Subcutaneous adipose tissue (tissue), 4 donors: ENCODE data around the gene MAP2K4. TPM values are rescaled to one million over a fixed set of nuclear protein-coding genes. Genes with fewer than 3 reads are reported as not detected.

Experiments
- total RNA-seq, 4 donors: library from RNA; depleted of rRNA; stranded (reverse); fragments of >200 nt; gene quantifications; one replicate each; pipeline ENCODE4 v1.1.0, GENCODE V29; 2016
- TF ChIP-seq, protein P1 (sequence below): fragments of 450-650 bp; IDR thresholded peaks from one replicate; pipeline ENCODE4 v1.5.1; 2016; ENCODE audit warnings: low read depth, mild to moderate bottlenecking, control low read depth, antibody characterized with exemption, moderate library complexity

The MAP2K4 gene
- total RNA-seq, 4 donors from 2014 or later = 21.3 to 27.3 (median 23.7) TPM

DNA sequence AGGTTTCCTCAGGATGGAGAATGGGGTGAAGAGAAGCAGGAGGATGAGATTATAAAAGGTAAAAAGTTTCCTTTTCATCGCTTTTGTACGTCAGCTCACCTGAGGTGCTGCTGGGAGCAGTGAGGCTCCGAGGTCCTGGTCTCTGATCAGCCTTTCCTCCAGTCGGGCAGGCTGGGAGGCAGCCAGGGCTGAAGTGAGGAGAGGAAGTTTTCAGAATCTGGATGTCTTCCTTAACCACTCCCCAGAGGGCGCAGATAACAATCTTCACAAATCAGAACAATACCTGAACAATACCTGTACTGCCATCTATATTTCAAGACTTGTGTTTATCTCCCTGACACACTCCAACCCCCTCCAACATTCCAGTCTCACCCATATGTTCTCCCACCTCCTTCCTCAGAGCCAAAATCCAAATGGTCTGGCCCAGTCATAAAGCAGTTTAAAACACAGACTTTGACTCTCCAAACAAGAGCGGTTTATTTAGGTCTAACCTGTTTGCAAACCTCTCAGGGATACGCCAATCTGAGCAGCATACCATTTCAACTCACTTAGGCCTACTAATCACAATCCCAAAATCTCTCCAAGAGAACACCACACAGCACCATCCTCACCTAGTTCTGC is 30.2 kb upstream of the MAP2K4 start:
- TF ChIP-seq, protein P1, sequence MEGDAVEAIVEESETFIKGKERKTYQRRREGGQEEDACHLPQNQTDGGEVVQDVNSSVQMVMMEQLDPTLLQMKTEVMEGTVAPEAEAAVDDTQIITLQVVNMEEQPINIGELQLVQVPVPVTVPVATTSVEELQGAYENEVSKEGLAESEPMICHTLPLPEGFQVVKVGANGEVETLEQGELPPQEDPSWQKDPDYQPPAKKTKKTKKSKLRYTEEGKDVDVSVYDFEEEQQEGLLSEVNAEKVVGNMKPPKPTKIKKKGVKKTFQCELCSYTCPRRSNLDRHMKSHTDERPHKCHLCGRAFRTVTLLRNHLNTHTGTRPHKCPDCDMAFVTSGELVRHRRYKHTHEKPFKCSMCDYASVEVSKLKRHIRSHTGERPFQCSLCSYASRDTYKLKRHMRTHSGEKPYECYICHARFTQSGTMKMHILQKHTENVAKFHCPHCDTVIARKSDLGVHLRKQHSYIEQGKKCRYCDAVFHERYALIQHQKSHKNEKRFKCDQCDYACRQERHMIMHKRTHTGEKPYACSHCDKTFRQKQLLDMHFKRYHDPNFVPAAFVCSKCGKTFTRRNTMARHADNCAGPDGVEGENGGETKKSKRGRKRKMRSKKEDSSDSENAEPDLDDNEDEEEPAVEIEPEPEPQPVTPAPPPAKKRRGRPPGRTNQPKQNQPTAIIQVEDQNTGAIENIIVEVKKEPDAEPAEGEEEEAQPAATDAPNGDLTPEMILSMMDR = no peak

- TF ChIP-seq, protein P1 = no peak
These were observed 29.2 kb upstream of the MAP2K4 start for GRCh38 chr17:11991461-11991860.

DNA sequence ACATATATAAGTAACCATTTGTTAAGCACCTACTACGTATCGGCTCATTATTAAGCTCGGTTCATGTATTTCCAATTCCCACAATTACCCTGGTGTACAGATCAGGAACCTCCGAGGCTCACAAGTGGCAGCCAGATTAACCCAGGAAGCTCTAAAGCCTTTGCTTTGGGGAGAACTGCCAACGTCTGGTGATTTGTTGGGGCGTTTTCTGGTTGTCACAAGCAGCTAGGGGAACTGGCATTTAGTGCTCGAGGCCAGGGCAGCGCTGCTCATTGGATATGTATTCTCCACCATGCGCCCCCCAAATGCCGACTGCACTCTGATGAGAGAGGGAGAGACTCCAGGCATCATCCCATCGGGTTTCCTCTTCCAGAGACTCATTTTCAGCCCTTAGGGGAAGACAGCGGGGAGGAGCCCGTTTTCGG is 23.9 kb upstream of the MAP2K4 start:
- TF ChIP-seq, protein P1 = no peak

DNA sequence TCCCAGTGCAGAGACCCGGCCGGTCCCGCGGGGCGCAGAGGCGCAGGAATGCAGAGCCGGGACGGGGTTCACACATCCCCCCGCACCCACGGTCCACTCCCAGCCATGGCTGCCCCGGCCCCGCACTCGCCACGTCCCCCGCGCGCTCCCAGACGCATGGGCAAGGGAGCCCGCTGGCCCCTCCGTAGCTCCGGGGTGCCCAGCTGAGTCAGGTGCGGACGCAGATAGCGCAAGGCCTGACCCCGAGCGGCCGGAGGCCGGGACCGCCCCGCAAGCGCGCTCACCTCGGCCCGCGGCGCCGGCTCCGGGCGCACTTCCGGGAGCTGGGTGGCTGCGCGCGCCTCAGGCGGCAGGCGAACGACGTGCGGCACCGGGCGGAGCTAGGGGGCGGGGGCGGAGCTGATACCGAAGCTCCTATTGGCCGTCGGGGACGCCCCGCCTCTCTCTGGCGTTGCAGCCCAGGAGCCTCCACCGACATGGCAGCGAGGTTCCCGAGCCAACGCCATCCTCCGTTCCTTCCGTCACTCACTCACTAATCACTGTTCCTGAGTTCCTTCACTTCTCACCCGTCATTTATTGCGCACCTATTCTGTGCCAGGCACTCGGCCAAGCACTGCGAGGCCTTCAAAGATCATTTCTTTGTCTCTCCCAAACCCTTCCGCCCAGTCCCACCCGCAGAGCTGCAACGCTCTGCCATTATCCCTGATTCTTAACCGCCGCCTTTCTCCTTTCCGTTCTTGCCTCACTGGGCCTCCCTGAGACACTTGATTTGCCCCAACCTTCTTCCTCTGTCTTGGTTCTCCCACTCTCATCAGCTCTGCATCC is 23.3 kb upstream of the MAP2K4 start, which contains the start of gene ZNF18:
Gene ZNF18, minus strand, starts transcription at position 329 of the 825 bp plus-strand sequence. CDS start 4,646 bp downstream, outside the sequence.
- TF ChIP-seq, protein P1 = no peak

- TF ChIP-seq, protein P1 = no peak
These were observed 22.8 kb upstream of the MAP2K4 start for GRCh38 chr17:11997972-11998233.

DNA sequence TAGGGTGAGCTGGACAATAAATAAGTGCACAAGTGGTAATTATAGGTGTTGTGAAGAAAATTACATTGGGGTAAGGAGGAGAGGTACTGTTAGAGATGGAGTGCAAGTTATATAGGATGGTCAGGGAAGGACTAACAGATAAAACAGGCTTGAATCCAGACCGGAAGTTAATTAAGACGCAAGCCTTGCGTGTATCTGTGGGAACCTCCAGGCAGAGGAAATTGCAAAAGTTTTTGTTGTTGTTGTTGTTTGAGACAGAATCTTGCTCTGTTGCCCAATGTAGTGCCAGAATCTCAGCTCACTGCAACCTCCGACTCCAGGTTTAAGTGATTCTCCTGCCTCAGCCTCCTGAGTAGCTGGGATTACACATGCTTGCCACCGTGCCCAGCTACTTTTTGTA is 21.0 kb upstream of the MAP2K4 start:
- TF ChIP-seq, protein P1 = no peak

DNA sequence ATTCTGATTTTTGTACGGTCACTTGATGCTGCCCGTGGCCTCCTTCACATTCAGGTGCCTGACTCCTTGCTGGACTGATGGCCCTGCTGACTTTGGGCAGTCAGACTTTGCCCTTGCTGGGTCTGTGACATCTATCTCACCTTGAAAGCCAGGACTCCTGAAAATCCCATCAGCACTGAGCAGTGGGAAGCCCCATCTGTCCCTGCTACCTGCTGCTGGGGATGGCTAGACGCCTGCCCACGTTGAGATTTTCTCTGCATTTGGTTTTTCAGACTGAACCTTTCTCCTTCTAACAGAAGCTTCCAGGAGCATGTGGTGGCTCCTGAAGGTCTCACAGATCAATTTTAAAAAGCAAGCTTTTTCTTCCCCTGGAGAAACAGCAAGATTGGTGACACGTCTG is 13.2 kb upstream of the MAP2K4 start:
- TF ChIP-seq, protein P1 = no peak
